HG03175 (cell line): ENCODE results near the gene ATP5F1C.
"Not testable (repeated sequence)": the region's sequence is repeated elsewhere in the genome, so short reads cannot be mapped to it uniquely, and the experiment has no call there.

Experiments used
- ATAC-seq: cut with Tn5 transposase; IDR thresholded peaks from one replicate; pipeline ENCODE4 v1.9.1; 2021; ENCODE audit warnings: mild to moderate bottlenecking, moderate library complexity; ENCODE audit not compliant: unreplicated experiment

ATP5F1C gene

GRCh38 chr10:7792541-7792940, 4.6 kb downstream of the ATP5F1C start:
- ATAC-seq: no peak

- no peak for ATAC-seq
Measured at GRCh38 chr10:7794251-7795026, 6.5 kb downstream of the ATP5F1C start.

GRCh38 chr10:7795605-7796004, 7.6 kb downstream of the ATP5F1C start:
- no peak for ATAC-seq

- no peak for ATAC-seq
Measured at GRCh38 chr10:7797582-7797981, 9.6 kb downstream of the ATP5F1C start.

GRCh38 chr10:7802606-7803005, 14.6 kb downstream of the ATP5F1C start:
- no peak for ATAC-seq

GRCh38 chr10:7804216-7804615, 16.2 kb downstream of the ATP5F1C start:
- ATAC-seq: no peak

- no peak for ATAC-seq
Measured at GRCh38 chr10:7804741-7805140, 16.8 kb downstream of the ATP5F1C start.

GRCh38 chr10:7808686-7809267, 20.8 kb downstream of the ATP5F1C start:
- no peak for ATAC-seq

- no peak for ATAC-seq
Measured at GRCh38 chr10:7810443-7810842, 22.5 kb downstream of the ATP5F1C start.

GRCh38 chr10:7811000-7811399, 23.0 kb downstream of the ATP5F1C start:
- ATAC-seq: no peak

GRCh38 chr10:7811743-7812142, 23.8 kb downstream of the ATP5F1C start:
- ATAC-seq: not testable (repeated sequence)

GRCh38 chr10:7813481-7813880, 25.5 kb downstream of the ATP5F1C start:
- ATAC-seq: no peak

- no peak for ATAC-seq
Measured at GRCh38 chr10:7817576-7817975, 29.6 kb downstream of the ATP5F1C start.

GRCh38 chr10:7817984-7818294, 30.0 kb downstream of the ATP5F1C start:
- peak; percentile 19 for ATAC-seq

- peak; percentile 79 for ATAC-seq
Measured at GRCh38 chr10:7818295-7819120, 30.5 kb downstream of the ATP5F1C start, which contains the start of gene TAF3. Gene TAF3 (plus strand): TSS chr10:7818505. CDS start chr10:7818710, 205 bp downstream.

- ATAC-seq: peak; percentile 48
Measured at GRCh38 chr10:7819121-7819460, 31.1 kb downstream of the ATP5F1C start.

GRCh38 chr10:7824251-7824650, 36.3 kb downstream of the ATP5F1C start:
- ATAC-seq: no peak

- ATAC-seq: no peak
Measured at GRCh38 chr10:7826971-7827370, 39.0 kb downstream of the ATP5F1C start.

- ATAC-seq: no peak
Measured at GRCh38 chr10:7829289-7829834, 41.4 kb downstream of the ATP5F1C start.

- no peak for ATAC-seq
Measured at GRCh38 chr10:7832060-7832459, 44.1 kb downstream of the ATP5F1C start.

- ATAC-seq: no peak
Measured at GRCh38 chr10:7833210-7833609, 45.2 kb downstream of the ATP5F1C start.

GRCh38 chr10:7834262-7834661, 46.3 kb downstream of the ATP5F1C start:
- no peak for ATAC-seq
